GM03348 (cell line): ENCODE measurements around the gene PLRG1.

Experiments used
- DNase-seq: peaks from one replicate; pipeline ENCODE4 v3.0.0; 2012; ENCODE audit warnings: low spot score

Gene PLRG1

GRCh38 chr4:154573190-154573870, 23.1 kb upstream of the PLRG1 start:
- DNase-seq, result no peak

DNA sequence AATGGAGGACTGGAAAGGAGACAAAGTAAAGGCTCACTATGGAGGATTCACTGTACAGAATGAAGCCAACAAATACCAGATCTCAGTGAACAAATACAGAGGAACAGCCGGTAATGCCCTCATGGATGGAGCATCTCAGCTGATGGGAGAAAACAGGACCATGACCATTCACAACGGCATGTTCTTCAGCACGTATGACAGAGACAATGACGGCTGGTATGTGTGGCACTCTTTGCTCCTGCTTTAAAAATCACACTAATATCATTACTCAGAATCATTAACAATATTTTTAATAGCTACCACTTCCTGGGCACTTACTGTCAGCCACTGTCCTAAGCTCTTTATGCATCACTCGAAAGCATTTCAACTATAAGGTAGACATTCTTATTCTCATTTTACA, 19.4 kb upstream of the PLRG1 start:
- DNase-seq, result no peak

DNA sequence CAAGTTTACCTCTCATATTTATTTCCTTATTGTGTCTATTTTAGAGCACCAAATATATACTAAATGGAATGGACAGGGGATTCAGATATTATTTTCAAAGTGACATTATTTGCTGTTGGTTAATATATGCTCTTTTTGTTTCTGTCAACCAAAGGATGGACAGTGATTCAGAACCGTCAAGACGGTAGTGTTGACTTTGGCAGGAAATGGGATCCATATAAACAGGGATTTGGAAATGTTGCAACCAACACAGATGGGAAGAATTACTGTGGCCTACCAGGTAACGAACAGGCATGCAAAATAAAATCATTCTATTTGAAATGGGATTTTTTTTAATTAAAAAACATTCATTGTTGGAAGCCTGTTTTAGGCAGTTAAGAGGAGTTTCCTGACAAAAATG, 18.8 kb upstream of the PLRG1 start:
- no peak for DNase-seq

GRCh38 chr4:154566639-154567204, 16.5 kb upstream of the PLRG1 start:
- no peak for DNase-seq

DNA sequence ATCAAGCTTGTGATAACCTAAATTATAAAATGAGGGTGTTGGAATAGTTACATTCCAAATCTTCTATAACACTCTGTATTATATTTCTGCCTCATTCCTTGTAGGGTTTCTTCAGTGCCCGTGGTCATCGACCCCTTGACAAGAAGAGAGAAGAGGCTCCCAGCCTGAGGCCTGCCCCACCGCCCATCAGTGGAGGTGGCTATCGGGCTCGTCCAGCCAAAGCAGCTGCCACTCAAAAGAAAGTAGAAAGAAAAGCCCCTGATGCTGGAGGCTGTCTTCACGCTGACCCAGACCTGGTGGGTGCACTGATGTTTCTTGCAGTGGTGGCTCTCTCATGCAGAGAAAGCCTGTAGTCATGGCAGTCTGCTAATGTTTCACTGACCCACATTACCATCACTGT, 15.5 kb upstream of the PLRG1 start:
- DNase-seq, result no peak

- DNase-seq, result no peak
Observed at GRCh38 chr4:154564311-154564710, 14.1 kb upstream of the PLRG1 start.

DNA sequence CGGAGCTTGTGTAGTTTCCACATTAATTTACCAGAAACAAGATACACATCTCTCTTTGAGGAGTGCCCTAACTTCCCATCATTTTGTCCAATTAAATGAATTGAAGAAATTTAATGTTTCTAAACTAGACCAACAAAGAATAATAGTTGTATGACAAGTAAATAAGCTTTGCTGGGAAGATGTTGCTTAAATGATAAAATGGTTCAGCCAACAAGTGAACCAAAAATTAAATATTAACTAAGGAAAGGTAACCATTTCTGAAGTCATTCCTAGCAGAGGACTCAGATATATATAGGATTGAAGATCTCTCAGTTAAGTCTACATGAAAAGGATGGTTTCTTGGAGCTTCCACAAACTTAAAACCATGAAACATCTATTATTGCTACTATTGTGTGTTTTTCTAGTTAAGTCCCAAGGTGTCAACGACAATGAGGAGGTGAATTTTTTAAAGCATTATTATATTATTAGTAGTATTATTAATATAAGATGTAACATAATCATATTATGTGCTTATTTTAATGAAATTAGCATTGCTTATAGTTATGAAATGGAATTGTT, 12.6 kb upstream of the PLRG1 start, which contains the start of gene FGB:
TSS of gene FGB (plus strand) at position 315 of the 558 bp plus-strand sequence. CDS start at position 323, 8 bp downstream.
- no peak for DNase-seq

DNA sequence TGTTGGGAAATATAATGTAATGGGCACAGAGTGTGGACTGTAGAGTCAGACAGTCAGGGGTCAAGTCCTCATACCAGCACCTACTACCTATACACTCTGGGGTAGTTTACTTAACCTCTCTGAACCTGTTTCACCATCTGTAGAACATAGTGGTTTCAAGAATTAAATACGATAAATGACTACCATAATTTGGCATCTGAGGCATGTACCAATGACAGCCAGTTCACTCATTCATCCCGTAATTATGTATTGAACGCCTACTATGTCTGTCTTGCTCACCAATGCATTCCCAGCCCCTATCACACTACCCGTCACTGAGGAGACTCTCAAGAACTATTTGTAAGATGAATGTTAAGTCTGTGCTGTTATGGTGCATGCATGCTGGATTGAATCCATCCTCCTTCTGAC, 10.6 kb upstream of the PLRG1 start:
- DNase-seq, result peak; percentile 38

GRCh38 chr4:154560419-154560801, 10.2 kb upstream of the PLRG1 start:
- DNase-seq, result no peak

GRCh38 chr4:154559494-154560418, 9.6 kb upstream of the PLRG1 start:
- peak; percentile 47 for DNase-seq

- no peak for DNase-seq
Observed at GRCh38 chr4:154559141-154559493, 8.9 kb upstream of the PLRG1 start.

DNA sequence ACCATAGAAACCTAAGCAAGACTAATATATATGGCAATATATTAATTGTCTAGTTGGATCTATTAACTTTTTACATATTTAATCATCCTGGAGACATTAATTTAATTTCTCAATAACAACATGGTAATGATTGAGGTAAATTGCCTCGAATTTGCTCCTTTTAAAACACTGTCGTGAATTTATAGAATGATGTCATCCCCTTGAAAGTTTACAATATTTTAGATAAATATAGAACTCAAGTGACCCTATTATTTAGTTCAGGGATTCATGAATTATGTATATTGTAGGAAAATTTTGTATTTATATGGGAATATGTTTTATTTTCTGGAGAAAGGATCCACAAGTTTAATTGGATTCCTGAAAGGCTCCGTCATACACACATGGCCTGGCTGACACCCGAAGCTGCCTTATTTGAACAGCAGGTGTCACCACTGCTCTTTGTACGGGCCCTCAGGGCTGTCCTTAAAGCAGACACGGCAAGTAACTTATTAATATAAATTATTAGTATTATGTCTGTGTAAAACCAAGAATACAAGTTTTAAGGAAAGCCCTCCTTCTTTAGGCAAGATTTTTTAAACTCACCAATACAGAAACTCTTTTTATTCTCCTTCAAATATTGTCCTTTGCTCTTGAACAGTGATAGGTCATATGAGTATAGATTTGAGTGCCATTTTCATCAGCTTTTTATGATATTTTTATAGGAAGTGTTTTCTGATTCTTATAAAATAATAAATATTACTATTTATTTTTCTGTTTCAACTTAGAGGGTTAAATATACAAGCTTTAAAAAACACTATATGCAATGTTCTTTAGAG, 1.9 kb upstream of the PLRG1 start:
- DNase-seq, result peak; percentile 79

GRCh38 chr4:154545689-154546088, 4.5 kb downstream of the PLRG1 start:
- no peak for DNase-seq

- DNase-seq, result no peak
Observed at GRCh38 chr4:154542271-154542879, 7.8 kb downstream of the PLRG1 start.

DNA sequence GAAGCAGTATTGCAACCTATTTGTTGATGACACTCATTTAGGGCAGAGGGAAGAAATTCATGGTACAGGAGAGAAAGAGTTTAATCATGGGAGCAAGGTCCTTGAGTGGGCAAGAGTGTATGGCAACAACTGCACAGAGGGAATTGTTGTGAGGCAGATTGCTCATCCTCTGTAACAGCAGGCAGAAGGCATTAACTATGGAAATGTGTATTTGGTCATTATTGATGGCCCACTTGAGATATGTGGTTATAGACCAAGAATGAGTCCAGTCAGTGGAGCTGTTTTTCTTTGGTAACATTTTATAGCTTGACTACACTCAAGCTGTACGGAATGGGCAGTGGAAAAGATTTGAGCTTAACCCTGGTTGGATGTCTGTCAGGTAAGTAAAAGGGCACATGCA, 15.9 kb downstream of the PLRG1 start:
- no peak for DNase-seq

DNA sequence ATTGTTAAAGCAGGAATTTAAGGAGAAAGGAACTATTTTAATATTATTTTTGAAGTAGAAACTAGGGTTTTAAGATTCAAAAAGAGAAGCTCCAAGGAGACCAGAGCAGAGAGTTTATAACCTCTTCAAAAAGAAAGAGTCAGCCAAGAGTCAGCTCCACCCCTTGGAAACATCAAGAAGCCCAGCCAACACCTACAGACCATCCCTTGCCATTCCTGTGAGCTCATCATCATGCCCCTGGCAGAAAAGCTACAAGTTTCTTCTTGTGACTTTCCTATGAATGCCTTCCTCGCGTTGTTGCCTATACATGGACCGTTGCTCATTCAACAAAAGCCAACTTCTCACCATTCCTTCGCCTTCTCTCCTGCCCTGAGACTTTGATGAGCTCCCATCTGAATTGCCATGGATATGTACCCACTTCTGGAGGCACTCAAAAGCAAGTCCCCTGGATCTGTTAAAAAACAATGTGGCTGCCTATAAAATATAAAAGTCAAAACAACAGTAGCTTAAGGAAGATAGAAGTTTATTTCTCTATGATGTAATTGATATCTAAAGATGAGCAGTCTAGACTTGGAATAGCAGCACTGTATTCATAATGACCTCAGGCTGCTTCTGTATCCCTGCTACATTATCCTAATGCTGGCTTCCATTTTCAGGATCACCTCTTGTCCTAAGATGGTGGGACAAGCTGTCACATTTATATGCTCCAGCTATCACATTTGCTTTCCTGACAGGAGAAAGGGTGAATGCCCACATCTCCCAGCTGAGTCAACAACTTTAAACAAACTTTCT, 20.3 kb downstream of the PLRG1 start:
- DNase-seq, result no peak

DNA sequence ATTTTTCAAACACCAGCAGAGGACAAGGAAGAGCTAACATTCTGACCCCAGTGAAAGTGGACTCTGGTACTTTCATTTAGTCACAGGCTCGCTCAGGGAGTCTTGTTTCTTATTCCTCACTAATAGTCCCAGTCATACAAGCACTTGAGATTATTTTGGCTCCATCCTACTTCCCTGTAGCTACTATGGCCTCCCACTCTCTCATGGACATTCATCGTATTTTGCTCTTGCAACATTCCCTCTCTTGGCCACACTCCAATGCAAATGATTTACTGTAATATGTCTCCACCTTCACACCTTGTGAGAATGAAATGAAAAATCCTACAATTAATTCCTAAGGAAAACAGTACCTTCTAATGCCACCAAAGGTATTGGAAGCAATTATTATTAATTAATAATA, 21.3 kb downstream of the PLRG1 start:
- no peak for DNase-seq

GRCh38 chr4:154527308-154527707, 22.9 kb downstream of the PLRG1 start:
- no peak for DNase-seq

GRCh38 chr4:154526151-154526550, 24.0 kb downstream of the PLRG1 start:
- DNase-seq, result no peak

GRCh38 chr4:154521607-154522006, 28.6 kb downstream of the PLRG1 start:
- DNase-seq, result no peak

DNA sequence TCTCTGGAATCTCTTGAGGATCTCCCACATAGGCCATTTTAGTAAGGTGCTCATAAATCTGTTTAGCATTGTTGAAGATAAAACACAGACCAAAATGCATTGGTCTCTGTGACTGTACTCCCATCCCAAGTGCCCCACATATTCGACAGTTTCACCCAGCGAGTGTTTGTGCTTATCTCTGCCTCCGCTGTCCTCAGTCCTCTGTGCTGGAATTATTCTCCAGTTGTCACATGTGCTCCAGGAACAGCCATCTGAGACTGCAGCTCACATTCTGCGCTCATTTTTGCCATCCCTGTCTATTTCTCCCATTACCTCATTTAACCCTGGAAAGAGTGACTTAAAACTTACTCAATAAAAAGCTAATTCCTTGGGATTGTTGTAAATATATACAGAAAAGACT, 31.0 kb downstream of the PLRG1 start:
- DNase-seq, result no peak
